ENCODE results near the gene ECI1. TPM values are rescaled to one million over a fixed set of nuclear protein-coding genes. Genes with fewer than 3 reads are reported as not detected.

The ECI1 gene
- total and polyA plus RNA-seq, 2 experiments from 2014 or later, result 118 to 143 TPM

DNA sequence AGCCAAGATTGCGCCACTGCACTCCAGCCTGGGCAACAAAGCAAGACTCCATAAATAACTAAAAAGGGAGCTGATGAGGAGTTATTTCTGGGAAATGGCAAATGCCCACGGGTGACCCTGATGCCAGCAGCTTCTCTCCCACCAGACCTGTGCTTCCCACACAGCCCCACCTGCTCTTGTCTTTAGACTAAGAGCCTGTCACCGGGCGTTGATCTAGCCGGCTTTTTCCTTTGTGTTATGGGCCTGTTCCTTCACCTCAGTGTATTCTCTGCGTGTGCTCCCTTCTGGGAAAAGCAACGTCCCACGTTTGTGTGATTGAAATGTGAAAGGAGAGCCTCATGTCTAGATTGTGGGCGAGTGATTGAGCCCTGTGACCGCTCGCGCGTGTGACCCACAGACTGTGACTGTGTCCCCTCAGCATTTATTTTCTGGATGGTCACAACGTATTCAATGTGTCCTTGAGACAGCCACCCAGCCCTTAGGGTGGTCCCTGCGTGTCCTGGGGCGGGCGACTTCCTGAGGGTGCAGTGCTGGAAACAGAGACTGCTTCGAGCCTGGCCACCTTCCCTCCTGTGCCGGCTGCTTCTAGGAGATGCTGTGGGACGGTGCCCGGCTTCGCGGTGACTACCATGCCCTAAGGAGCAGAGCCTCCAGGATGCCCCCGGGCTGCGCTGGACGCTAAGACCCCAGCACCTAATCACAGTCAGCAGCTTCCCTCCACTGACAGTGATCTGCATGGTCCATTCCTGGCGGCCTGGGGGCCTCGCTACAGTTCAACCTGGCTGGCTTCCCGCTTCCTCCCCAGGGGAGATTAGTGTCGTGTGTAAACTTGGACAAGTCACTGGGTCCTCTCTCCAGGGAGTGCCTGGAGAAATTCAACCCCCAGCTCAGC, 24.3 kb upstream of the ECI1 start:
- Mint-ChIP-seq H3K4me1 (peaks cover 8% of the 10 kb centered on the region; the same call in 2 of the 3 replicates), H3K9me3 (no peaks in the 10 kb centered on the region), H3K4me3 (no peak overlapping the region; the same call in 2 of the 3 replicates), H3K27me3 (ENCODE audit: insufficient read depth, low read depth, poor library complexity) (peaks cover 7% of the 10 kb centered on the region), H3K36me3 (ENCODE audit: low read depth) (no peaks in the 10 kb centered on the region; the same call in 2 of the 3 replicates), H3K27ac (no peak overlapping the region)
- no peak overlapping the region for H3K27ac ChIP-seq (ENCODE audit: low read depth)
- ATAC-seq, result no peak
- H4K20me1 ChIP-seq (replicated peaks; ENCODE audit: insufficient read depth), result no peaks in the 10 kb centered on the region
- H3K4me1 ChIP-seq (ENCODE audit: insufficient read depth), result no peaks in the 10 kb centered on the region
- H3K27me3 ChIP-seq (ENCODE audit: insufficient read depth), result no peaks in the 10 kb centered on the region
- H3K4me2 ChIP-seq, result no peak overlapping the region
- no peaks in the 10 kb centered on the region for H3K9me2 ChIP-seq (ENCODE audit: insufficient read depth)
- TF ChIP-seq ZNF114 (CRISPR knock-in tag; IDR thresholded peaks at IDR 0.05) (no peak), NANOG (IDR thresholded peaks at IDR 0.05; ENCODE audit: borderline replicate concordance) (no peak), EZH2 (IDR thresholded peaks at IDR 0.05; ENCODE audit: low read depth, unreplicated experiment) (no peak), POLR2AphosphoS5 (IDR thresholded peaks at IDR 0.05; ENCODE audit: low read depth) (no peak), ZNF331 (CRISPR knock-in tag; IDR thresholded peaks at IDR 0.05; ENCODE audit: low read depth) (no peak), JUNB (IDR thresholded peaks at IDR 0.05; ENCODE audit: unreplicated experiment) (no peak), EZH2phosphoT487 (IDR thresholded peaks at IDR 0.05; ENCODE audit: unreplicated experiment) (no peak), STAT1 (IDR thresholded peaks at IDR 0.05; ENCODE audit: unreplicated experiment) (no peak), CREB1 (CRISPR knock-in tag; IDR thresholded peaks at IDR 0.05; ENCODE audit: low read depth) (no peak)
- TF ChIP-seq, protein P1, sequence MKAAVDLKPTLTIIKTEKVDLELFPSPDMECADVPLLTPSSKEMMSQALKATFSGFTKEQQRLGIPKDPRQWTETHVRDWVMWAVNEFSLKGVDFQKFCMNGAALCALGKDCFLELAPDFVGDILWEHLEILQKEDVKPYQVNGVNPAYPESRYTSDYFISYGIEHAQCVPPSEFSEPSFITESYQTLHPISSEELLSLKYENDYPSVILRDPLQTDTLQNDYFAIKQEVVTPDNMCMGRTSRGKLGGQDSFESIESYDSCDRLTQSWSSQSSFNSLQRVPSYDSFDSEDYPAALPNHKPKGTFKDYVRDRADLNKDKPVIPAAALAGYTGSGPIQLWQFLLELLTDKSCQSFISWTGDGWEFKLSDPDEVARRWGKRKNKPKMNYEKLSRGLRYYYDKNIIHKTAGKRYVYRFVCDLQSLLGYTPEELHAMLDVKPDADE (IDR thresholded peaks at IDR 0.05), result no peak
- TF ChIP-seq, protein P2, sequence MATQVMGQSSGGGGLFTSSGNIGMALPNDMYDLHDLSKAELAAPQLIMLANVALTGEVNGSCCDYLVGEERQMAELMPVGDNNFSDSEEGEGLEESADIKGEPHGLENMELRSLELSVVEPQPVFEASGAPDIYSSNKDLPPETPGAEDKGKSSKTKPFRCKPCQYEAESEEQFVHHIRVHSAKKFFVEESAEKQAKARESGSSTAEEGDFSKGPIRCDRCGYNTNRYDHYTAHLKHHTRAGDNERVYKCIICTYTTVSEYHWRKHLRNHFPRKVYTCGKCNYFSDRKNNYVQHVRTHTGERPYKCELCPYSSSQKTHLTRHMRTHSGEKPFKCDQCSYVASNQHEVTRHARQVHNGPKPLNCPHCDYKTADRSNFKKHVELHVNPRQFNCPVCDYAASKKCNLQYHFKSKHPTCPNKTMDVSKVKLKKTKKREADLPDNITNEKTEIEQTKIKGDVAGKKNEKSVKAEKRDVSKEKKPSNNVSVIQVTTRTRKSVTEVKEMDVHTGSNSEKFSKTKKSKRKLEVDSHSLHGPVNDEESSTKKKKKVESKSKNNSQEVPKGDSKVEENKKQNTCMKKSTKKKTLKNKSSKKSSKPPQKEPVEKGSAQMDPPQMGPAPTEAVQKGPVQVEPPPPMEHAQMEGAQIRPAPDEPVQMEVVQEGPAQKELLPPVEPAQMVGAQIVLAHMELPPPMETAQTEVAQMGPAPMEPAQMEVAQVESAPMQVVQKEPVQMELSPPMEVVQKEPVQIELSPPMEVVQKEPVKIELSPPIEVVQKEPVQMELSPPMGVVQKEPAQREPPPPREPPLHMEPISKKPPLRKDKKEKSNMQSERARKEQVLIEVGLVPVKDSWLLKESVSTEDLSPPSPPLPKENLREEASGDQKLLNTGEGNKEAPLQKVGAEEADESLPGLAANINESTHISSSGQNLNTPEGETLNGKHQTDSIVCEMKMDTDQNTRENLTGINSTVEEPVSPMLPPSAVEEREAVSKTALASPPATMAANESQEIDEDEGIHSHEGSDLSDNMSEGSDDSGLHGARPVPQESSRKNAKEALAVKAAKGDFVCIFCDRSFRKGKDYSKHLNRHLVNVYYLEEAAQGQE (IDR thresholded peaks at IDR 0.05; ENCODE audit: unreplicated experiment), result no peak
- TF ChIP-seq, protein P3, sequence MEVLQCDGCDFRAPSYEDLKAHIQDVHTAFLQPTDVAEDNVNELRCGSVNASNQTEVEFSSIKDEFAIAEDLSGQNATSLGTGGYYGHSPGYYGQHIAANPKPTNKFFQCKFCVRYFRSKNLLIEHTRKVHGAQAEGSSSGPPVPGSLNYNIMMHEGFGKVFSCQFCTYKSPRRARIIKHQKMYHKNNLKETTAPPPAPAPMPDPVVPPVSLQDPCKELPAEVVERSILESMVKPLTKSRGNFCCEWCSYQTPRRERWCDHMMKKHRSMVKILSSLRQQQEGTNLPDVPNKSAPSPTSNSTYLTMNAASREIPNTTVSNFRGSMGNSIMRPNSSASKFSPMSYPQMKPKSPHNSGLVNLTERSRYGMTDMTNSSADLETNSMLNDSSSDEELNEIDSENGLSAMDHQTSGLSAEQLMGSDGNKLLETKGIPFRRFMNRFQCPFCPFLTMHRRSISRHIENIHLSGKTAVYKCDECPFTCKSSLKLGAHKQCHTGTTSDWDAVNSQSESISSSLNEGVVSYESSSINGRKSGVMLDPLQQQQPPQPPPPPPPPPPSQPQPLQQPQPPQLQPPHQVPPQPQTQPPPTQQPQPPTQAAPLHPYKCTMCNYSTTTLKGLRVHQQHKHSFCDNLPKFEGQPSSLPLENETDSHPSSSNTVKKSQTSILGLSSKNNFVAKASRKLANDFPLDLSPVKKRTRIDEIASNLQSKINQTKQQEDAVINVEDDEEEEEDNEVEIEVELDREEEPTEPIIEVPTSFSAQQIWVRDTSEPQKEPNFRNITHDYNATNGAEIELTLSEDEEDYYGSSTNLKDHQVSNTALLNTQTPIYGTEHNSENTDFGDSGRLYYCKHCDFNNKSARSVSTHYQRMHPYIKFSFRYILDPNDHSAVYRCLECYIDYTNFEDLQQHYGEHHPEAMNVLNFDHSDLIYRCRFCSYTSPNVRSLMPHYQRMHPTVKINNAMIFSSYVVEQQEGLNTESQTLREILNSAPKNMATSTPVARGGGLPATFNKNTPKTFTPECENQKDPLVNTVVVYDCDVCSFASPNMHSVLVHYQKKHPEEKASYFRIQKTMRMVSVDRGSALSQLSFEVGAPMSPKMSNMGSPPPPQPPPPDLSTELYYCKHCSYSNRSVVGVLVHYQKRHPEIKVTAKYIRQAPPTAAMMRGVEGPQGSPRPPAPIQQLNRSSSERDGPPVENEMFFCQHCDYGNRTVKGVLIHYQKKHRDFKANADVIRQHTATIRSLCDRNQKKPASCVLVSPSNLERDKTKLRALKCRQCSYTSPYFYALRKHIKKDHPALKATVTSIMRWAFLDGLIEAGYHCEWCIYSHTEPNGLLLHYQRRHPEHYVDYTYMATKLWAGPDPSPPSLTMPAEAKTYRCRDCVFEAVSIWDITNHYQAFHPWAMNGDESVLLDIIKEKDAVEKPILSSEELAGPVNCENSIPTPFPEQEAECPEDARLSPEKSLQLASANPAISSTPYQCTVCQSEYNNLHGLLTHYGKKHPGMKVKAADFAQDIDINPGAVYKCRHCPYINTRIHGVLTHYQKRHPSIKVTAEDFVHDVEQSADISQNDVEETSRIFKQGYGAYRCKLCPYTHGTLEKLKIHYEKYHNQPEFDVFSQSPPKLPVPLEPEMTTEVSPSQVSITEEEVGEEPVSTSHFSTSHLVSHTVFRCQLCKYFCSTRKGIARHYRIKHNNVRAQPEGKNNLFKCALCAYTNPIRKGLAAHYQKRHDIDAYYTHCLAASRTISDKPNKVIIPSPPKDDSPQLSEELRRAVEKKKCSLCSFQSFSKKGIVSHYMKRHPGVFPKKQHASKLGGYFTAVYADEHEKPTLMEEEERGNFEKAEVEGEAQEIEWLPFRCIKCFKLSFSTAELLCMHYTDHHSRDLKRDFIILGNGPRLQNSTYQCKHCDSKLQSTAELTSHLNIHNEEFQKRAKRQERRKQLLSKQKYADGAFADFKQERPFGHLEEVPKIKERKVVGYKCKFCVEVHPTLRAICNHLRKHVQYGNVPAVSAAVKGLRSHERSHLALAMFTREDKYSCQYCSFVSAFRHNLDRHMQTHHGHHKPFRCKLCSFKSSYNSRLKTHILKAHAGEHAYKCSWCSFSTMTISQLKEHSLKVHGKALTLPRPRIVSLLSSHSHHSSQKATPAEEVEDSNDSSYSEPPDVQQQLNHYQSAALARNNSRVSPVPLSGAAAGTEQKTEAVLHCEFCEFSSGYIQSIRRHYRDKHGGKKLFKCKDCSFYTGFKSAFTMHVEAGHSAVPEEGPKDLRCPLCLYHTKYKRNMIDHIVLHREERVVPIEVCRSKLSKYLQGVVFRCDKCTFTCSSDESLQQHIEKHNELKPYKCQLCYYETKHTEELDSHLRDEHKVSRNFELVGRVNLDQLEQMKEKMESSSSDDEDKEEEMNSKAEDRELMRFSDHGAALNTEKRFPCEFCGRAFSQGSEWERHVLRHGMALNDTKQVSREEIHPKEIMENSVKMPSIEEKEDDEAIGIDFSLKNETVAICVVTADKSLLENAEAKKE (CRISPR knock-in tag; IDR thresholded peaks at IDR 0.05), result no peak
- TF ChIP-seq, protein P4, sequence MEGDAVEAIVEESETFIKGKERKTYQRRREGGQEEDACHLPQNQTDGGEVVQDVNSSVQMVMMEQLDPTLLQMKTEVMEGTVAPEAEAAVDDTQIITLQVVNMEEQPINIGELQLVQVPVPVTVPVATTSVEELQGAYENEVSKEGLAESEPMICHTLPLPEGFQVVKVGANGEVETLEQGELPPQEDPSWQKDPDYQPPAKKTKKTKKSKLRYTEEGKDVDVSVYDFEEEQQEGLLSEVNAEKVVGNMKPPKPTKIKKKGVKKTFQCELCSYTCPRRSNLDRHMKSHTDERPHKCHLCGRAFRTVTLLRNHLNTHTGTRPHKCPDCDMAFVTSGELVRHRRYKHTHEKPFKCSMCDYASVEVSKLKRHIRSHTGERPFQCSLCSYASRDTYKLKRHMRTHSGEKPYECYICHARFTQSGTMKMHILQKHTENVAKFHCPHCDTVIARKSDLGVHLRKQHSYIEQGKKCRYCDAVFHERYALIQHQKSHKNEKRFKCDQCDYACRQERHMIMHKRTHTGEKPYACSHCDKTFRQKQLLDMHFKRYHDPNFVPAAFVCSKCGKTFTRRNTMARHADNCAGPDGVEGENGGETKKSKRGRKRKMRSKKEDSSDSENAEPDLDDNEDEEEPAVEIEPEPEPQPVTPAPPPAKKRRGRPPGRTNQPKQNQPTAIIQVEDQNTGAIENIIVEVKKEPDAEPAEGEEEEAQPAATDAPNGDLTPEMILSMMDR (conservative IDR thresholded peaks at IDR 0.05; ENCODE audit: low read depth in 2 of 2), result no peak
- no peaks in the 10 kb centered on the region for H3F3A ChIP-seq (replicated peaks; ENCODE audit: low read depth)
- DNase-seq (ENCODE audit: low spot score), result no peak
- H3K4me3 ChIP-seq, result no peak overlapping the region
- H2AFZ ChIP-seq, result no peak overlapping the region
- H3K79me2 ChIP-seq (replicated peaks; ENCODE audit: insufficient read depth), result no peaks in the 10 kb centered on the region
- H3K36me3 ChIP-seq (ENCODE audit: insufficient read depth), result no peaks in the 10 kb centered on the region

Measured in GM23338 (cell line).